Spinal cord (tissue), 10 donors: ENCODE measurements around the gene FBP1. TPM values are rescaled to one million over a fixed set of nuclear protein-coding genes. Genes with fewer than 3 reads are reported as not detected.

Source experiments
- DNase-seq, 6 donors: peaks; one replicate each; pipeline versions ENCODE4 v3.0.0 to v3.0.0-alpha.2; 2013 to 2015; ENCODE audit warnings: low spot score in 6 of 6, low read depth in 4 of 6
- H3K27ac ChIP-seq: one replicate; pipeline ENCODE4 v1.5.1; 2013; ENCODE audit warnings: low read depth, low read length, control low read depth
- H3K27me3 ChIP-seq: one replicate; pipeline ENCODE4 v1.6.1; 2013; ENCODE audit warnings: low read length; ENCODE audit not compliant: control insufficient read depth, insufficient read depth
- H3K36me3 ChIP-seq: one replicate; pipeline ENCODE4 v1.6.1; 2013; ENCODE audit warnings: low read length; ENCODE audit not compliant: control insufficient read depth, insufficient read depth
- H3K4me1 ChIP-seq: one replicate; pipeline ENCODE4 v1.6.1; 2013; ENCODE audit warnings: low read length; ENCODE audit not compliant: control insufficient read depth, insufficient read depth
- H3K4me3 ChIP-seq: one replicate; pipeline ENCODE4 v1.5.1; 2013; ENCODE audit warnings: low read depth, low read length, control low read depth
- H3K9me3 ChIP-seq: one replicate; pipeline ENCODE4 v1.6.1; 2013; ENCODE audit warnings: low read length; ENCODE audit not compliant: control insufficient read depth, insufficient read depth
- WGBS: methylation state at CpG from one replicate; pipeline ENCODE4 v1.1.5; 2013; ENCODE audit warnings: missing lambda C conversion rate; ENCODE audit not compliant: insufficient coverage; 5-methylcytosine and 5-hydroxymethylcytosine counted together
- polyA plus RNA-seq, 2 donors: library from polyadenylated mRNA; unstranded; fragments of 120-200 nt; gene quantifications; one replicate each; pipeline ENCODE4 v1.2.1, GENCODE V29; 2013; ENCODE audit not compliant: insufficient read length in 2 of 2
- total RNA-seq, 2 donors: library from RNA; depleted of rRNA in 1 of 2; stranded (reverse); fragments of 120-200 nt in 1 of 2; fragments of >200 nt in 1 of 2; gene quantifications; one replicate each; pipeline versions ENCODE4 v1.2.3 to v1.2.4, GENCODE V29; 2013 to 2014
- donor health status: healthy.

FBP1 gene
- total and polyA plus RNA-seq, 4 donors = 1.0 to 2.2 (median 1.5) TPM

- H3K36me3 ChIP-seq = no peaks in the 10 kb centered on the region
- H3K4me1 ChIP-seq = peaks cover 13% of the 10 kb centered on the region
- no peak overlapping the region for H3K27ac ChIP-seq
- WGBS = 92% methylated on average over 3 of the region's 4 CpGs
- DNase-seq = no peak
- H3K9me3 ChIP-seq = no peaks in the 10 kb centered on the region
- peaks cover 16% of the 10 kb centered on the region for H3K27me3 ChIP-seq
- H3K4me3 ChIP-seq = no peak overlapping the region
These were observed 4.4 kb upstream of the FBP1 start for GRCh38 chr9:94643741-94644140.

GRCh38 chr9:94643176-94643575 is 3.9 kb upstream of the FBP1 start:
- no peak overlapping the region for H3K4me3 ChIP-seq
- peaks cover 16% of the 10 kb centered on the region for H3K4me1 ChIP-seq
- 92% methylated on average over 6 of the region's 8 CpGs for WGBS
- no peak overlapping the region for H3K27ac ChIP-seq
- no peak for DNase-seq
- H3K27me3 ChIP-seq = peaks cover 21% of the 10 kb centered on the region
- no peaks in the 10 kb centered on the region for H3K36me3 ChIP-seq
- no peaks in the 10 kb centered on the region for H3K9me3 ChIP-seq

- H3K36me3 ChIP-seq = no peaks in the 10 kb centered on the region
- DNase-seq = no peak
These were observed 3.2 kb upstream of the FBP1 start for GRCh38 chr9:94642501-94642900.

GRCh38 chr9:94639999-94640376 is 670 bp upstream of the FBP1 start:
- DNase-seq = no peak
- H3K27me3 ChIP-seq = peaks cover 24% of the 10 kb centered on the region
- peak overlapping the region; percentile 39 for H3K4me3 ChIP-seq
- WGBS = 38% methylated on average over 11 of the region's 15 CpGs
- H3K27ac ChIP-seq = no peak overlapping the region
- H3K9me3 ChIP-seq = no peaks in the 10 kb centered on the region
- H3K36me3 ChIP-seq = no peaks in the 10 kb centered on the region
- peaks cover 16% of the 10 kb centered on the region for H3K4me1 ChIP-seq

More at GRCh38 chr9:94642501-94642900, 3.2 kb upstream of the FBP1 start:
- no peak overlapping the region for H3K4me3 ChIP-seq
- H3K9me3 ChIP-seq = no peaks in the 10 kb centered on the region
- H3K27ac ChIP-seq = no peak overlapping the region
- WGBS = 76% methylated on average over 5 of the region's 5 CpGs
- H3K4me1 ChIP-seq = peaks cover 16% of the 10 kb centered on the region
- peaks cover 24% of the 10 kb centered on the region for H3K27me3 ChIP-seq

- Histone ChIP-seq H3K36me3 (no peaks in the 10 kb centered on the region), H3K9me3 (no peaks in the 10 kb centered on the region), H3K27ac (no peak overlapping the region), H3K4me1 (peaks cover 16% of the 10 kb centered on the region), H3K4me3 (peak overlapping the region; percentile 39), H3K27me3 (peaks cover 24% of the 10 kb centered on the region)
- WGBS = 68% methylated on average over 16 of the region's 17 CpGs
- DNase-seq = no peak
These were observed 820 bp downstream of the FBP1 start for GRCh38 chr9:94638335-94639060.

- 21% methylated on average over 4 of the region's 5 CpGs for WGBS
- Histone ChIP-seq H3K4me3 (no peak overlapping the region), H3K9me3 (no peaks in the 10 kb centered on the region), H3K27ac (no peak overlapping the region), H3K4me1 (no peaks in the 10 kb centered on the region), H3K27me3 (no peaks in the 10 kb centered on the region), H3K36me3 (no peaks in the 10 kb centered on the region)
- DNase-seq = peak in 2 of 6 donors; percentile 69
These were observed 6.6 kb downstream of the FBP1 start for GRCh38 chr9:94632737-94633136.

GRCh38 chr9:94631599-94631998 is 7.7 kb downstream of the FBP1 start:
- Histone ChIP-seq H3K9me3 (no peaks in the 10 kb centered on the region), H3K4me1 (no peaks in the 10 kb centered on the region), H3K27me3 (no peaks in the 10 kb centered on the region), H3K27ac (no peak overlapping the region), H3K36me3 (no peaks in the 10 kb centered on the region), H3K4me3 (no peak overlapping the region)
- DNase-seq = no peak
- no CpG with 5 or more reads among the region's 8 CpGs for WGBS

GRCh38 chr9:94630833-94631232 is 8.5 kb downstream of the FBP1 start:
- WGBS = 80% methylated on average over 1 of the region's 5 CpGs
- no peak for DNase-seq
- H3K4me1 ChIP-seq = no peaks in the 10 kb centered on the region
- H3K9me3 ChIP-seq = no peaks in the 10 kb centered on the region
- no peaks in the 10 kb centered on the region for H3K27me3 ChIP-seq
- no peaks in the 10 kb centered on the region for H3K36me3 ChIP-seq
- no peak overlapping the region for H3K4me3 ChIP-seq
- H3K27ac ChIP-seq = no peak overlapping the region

- no peaks in the 10 kb centered on the region for H3K36me3 ChIP-seq
- no CpG with 5 or more reads among the region's 3 CpGs for WGBS
- no peaks in the 10 kb centered on the region for H3K9me3 ChIP-seq
These were observed 9.0 kb downstream of the FBP1 start for GRCh38 chr9:94630281-94630680.

GRCh38 chr9:94627287-94627686 is 12.0 kb downstream of the FBP1 start:
- Histone ChIP-seq H3K27me3 (no peaks in the 10 kb centered on the region), H3K4me3 (no peak overlapping the region), H3K4me1 (peaks cover 5% of the 10 kb centered on the region), H3K9me3 (no peaks in the 10 kb centered on the region), H3K36me3 (no peaks in the 10 kb centered on the region), H3K27ac (no peak overlapping the region)
- 92% methylated on average over 5 of the region's 6 CpGs for WGBS
- DNase-seq = no peak

More at GRCh38 chr9:94630281-94630680, 9.0 kb downstream of the FBP1 start:
- Histone ChIP-seq H3K27me3 (no peaks in the 10 kb centered on the region), H3K4me3 (no peak overlapping the region), H3K4me1 (no peaks in the 10 kb centered on the region), H3K27ac (no peak overlapping the region)
- DNase-seq = no peak
